ENCODE results near the gene MARCHF3. TPM values are rescaled to one million over a fixed set of nuclear protein-coding genes. Genes with fewer than 3 reads are reported as not detected.

MARCHF3 gene
- total and polyA plus RNA-seq, 10 of the 15 experiments (the other 5 are each of a cell fraction or from before 2014, with no cell fraction given) = 3.6 to 24.1 (median 11.3) TPM

GRCh38 chr5:127010362-127010761 is 20.0 kb downstream of the MARCHF3 start:
- intact Hi-C loops (cut with micrococcal nuclease; ENCODE audit: unreplicated experiment) (loop anchor here (5.0 kb wide), 2 partner anchors 233 to 568 kb away; partner anchors contain the start of gene LMNB1), in situ Hi-C loops (cut with MboI) (no loop called here)
- Histone ChIP-seq H3K4me2 (ENCODE audit: control insufficient read depth, insufficient read depth) (no peak overlapping the region), H2AFZ (ENCODE audit: control insufficient read depth, low read depth, low read length) (no peak overlapping the region), H3K9me3 (replicated peaks; ENCODE audit: control insufficient read depth, insufficient read depth, low read length) (peaks cover 1% of the 10 kb centered on the region; the same call in 2 of the 3 replicates), H3K27ac (ENCODE audit: control insufficient read depth, insufficient read depth) (no peak overlapping the region), H3K79me2 (ENCODE audit: control insufficient read depth, insufficient read depth, low read length) (no peaks in the 10 kb centered on the region; the same call in 1 of the 2 replicates), H3K4me1 (ENCODE audit: control insufficient read depth, insufficient read depth, low read length) (peaks cover 25% of the 10 kb centered on the region), H3K27me3 (replicated peaks in 1 of 2; ENCODE audit: control insufficient read depth in 2 of 2, insufficient read depth in 2 of 2, low read length in 1 of 2) (no peaks in the 10 kb centered on the region), H4K20me1 (ENCODE audit: control insufficient read depth, insufficient read depth) (no peaks in the 10 kb centered on the region), H3K4me3 (no peak overlapping the region), H3K36me3 (ENCODE audit: control insufficient read depth in 2 of 2, insufficient read depth in 2 of 2, low read length in 1 of 2) (no peaks in the 10 kb centered on the region), H3K9ac (ENCODE audit: control insufficient read depth, insufficient read depth, low read length) (no peak overlapping the region)
- ChIA-PET CTCF (interaction anchor here (1.1 to 4.0 kb wide), 3 partner anchors 12 to 19 kb away, joined by 5 to 25 read pairs (median 9); no protein-coding TSS in a partner anchor), SMC1A (ENCODE audit: uncharacterized antibody, unreplicated experiment) (interaction anchor here (0.7 to 8.3 kb wide), 8 partner anchors 11 to 60 kb away, joined by 3 to 156 read pairs (median 16); partner anchors contain the start of gene MARCHF3), RAD21 (ENCODE audit: unreplicated experiment) (interaction anchor here (1.3 to 6.7 kb wide), 4 partner anchors 11 to 232 kb away, joined by 3 to 107 read pairs (median 62); no protein-coding TSS in a partner anchor), POLR2A (interaction anchor here (1.0 to 6.7 kb wide), 3 partner anchors 12 to 38 kb away, joined by 3 to 114 read pairs (median 11); no protein-coding TSS in a partner anchor)
- no peak for ATAC-seq
- no TSS peak for BruUV-seq (replicated peaks)
- no peak for TF ChIP-seq YY1 (IDR thresholded peaks at IDR 0.05; ENCODE audit: low read depth, low read length)
- TF ChIP-seq KLF5 (IDR thresholded peaks at IDR 0.05; ENCODE audit: partially characterized antibody) = no peak
- no peak for TF ChIP-seq STAT3 (IDR thresholded peaks at IDR 0.05; ENCODE audit: low read depth, low read length)
- TF ChIP-seq NR2C1 (IDR thresholded peaks at IDR 0.05) = no peak
- TF ChIP-seq ATF7 (IDR thresholded peaks at IDR 0.05; ENCODE audit: low read depth) = no peak
- TF ChIP-seq NFIC (IDR thresholded peaks at IDR 0.05; ENCODE audit: low read depth, low read length) = no peak
- TF ChIP-seq ESRRA (IDR thresholded peaks at IDR 0.05; ENCODE audit: low read length) = no peak
- no peak for TF ChIP-seq JUND (IDR thresholded peaks at IDR 0.05; ENCODE audit: low read depth, low read length)
- TF ChIP-seq ZNF274 (IDR thresholded peaks at IDR 0.05; ENCODE audit: insufficient read depth, insufficient read length) = no peak
- TF ChIP-seq PAX8 (IDR thresholded peaks at IDR 0.05) = no peak
- TF ChIP-seq TAF1 (IDR thresholded peaks at IDR 0.05; ENCODE audit: borderline replicate concordance, low read depth, low read length) = no peak
- no peak for FAIRE-seq
- DNase-seq (ENCODE audit: low read depth, low spot score) = no peak
- WGBS (ENCODE audit: insufficient coverage, insufficient replicate concordance, low lambda C conversion rate, missing lambda C conversion rate) = 95% methylated on average over 2 of the region's 2 CpGs

Measured in GM12878 (cell line).